ENCODE data around the gene ERBB4.
"Not testable (repeated sequence)": the region's sequence is repeated elsewhere in the genome, so short reads cannot be mapped to it uniquely, and the experiment has no call there.

ERBB4 gene

DNA sequence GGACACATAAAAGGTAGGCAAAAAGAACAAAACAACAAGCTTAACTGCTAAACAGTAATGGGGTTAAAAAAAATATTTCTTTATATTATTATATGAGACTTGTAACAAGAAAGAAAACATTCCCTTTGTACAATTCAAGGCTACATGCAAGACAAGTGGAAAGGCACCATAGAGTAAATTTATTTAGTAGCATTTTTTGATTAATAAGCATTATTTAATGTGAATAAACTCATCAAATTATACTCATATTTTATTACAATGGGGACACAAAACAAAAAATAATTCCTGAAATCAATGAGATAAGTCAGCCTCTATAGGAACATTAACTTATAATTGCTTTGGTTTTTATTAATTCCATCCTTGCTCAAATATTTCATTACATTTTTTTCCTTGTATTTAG lies 809.2 kb downstream of the ERBB4 start:
- no peak for TF ChIP-seq CTCF (conservative IDR thresholded peaks at IDR 0.05)
- no peak overlapping the region for H3K27ac ChIP-seq

DNA sequence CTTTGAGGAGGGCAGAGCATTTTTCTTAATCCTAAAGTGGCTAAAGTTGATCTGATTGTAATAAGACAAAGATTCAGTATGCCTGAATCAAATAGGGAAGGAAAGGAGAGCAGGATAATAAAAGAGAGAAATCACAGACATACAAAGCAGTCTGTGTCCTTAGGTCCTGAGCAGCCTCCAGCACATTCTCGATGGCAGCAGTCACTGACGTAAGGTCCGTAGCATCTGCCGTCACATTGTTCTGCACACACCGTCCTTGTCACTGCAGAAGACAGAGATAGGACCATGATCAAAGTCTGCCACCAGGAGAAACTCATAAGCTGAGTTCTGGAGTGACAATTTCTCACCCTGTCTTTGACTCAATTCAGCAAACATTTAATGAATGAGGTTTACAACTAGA lies 813.7 kb downstream of the ERBB4 start:
- no peak for TF ChIP-seq CTCF (conservative IDR thresholded peaks at IDR 0.05)
- no peak overlapping the region for H3K27ac ChIP-seq

DNA sequence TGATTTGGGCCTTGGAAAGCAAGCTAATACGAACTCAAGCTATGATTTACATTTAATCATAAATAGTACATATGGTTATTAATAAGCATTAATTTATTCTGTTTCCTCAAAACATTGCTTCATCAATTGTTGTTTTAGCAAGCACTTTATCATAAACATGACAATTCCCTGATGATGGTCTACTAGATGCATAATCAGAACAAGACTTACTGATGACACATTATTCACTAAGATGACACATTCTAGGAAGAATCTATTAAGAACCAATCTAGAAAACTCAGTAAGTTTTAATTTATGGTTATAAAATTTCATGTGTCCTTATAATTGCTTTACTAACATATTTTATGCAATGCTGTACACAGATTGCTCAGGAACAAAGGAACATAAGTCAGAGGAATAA lies 815.2 kb downstream of the ERBB4 start:
- H3K27ac ChIP-seq: no peak overlapping the region
- no peak for TF ChIP-seq CTCF (conservative IDR thresholded peaks at IDR 0.05)

DNA sequence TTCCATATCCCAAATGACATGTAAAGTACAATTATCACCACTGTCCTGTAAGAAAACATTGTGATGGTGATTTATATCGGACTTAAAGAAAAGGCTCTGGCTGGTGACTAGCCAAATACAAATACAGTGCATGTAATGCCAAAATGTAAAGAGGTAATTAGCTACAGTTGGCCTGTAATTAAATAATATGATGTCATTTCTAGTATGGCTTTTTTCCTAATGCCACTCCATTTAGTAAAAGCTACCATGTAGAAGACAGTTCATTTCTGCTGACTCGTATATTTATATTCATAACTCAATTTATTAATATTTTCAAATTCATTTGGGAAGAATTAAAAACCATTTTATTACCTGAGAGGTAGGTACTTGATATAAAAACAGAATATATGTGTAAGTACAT lies 815.7 kb downstream of the ERBB4 start:
- no peak for TF ChIP-seq CTCF (conservative IDR thresholded peaks at IDR 0.05)
- H3K27ac ChIP-seq: no peak overlapping the region

DNA sequence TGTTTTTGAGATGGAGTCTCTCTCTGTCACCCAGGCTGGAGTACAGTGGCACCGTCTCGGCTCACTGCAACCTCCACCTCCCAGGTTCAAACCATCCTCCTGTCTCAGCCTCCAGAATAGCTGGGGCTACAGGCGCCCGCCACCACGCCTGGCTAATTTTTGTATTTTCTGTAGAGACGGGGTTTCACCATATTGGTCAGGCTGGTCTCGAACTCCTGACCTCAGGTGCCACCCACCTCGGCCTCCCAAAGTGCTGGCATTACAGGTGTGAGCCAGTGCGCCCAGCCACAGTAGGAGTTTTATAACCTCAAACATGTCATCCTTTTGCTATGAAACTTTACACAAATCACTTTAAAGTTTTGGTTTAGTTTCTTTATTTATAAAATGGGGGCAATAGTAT lies 816.7 kb downstream of the ERBB4 start:
- not testable (repeated sequence) for H3K27ac ChIP-seq

DNA sequence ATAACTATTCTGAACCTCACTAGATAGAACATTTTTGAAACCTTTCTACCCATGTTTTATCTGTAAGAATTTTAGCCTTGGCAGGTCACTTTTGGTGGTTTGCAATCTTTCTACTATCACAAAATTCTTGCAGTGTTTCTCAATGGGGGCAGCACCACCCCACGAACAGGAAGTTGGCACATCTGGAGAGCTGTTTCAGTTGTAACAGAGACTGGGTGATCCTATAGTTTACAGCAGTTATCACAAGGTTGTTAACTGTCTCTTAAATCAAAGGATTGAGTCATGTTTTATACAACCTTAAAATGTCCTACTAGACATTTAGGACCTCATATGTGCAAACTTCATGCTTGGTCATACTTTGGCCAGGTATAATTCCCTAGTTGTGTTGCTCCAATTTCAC lies 829.2 kb downstream of the ERBB4 start:
- H3K27ac ChIP-seq: no peak overlapping the region
- TF ChIP-seq CTCF (conservative IDR thresholded peaks at IDR 0.05): no peak

DNA sequence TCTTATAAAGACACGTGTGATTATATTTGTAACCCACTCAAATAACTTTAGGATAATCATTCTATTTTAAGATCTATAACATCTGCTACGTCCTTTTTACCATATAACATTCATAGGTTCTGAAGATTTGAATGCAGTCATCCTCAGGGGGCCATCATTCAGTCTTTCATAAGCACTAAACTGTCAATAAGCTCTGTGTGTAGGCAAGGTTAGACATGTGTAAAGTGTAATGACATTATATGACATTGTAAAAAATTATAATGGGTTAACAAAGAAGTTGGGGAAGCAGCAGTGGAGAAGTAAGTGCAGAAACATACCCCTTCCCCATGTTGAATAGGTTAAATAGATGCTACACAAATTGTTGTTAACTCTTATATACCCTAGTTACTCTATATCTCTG lies 845.9 kb downstream of the ERBB4 start:
- no peak for TF ChIP-seq CTCF (conservative IDR thresholded peaks at IDR 0.05)
- H3K27ac ChIP-seq: no peak overlapping the region

- TF ChIP-seq CTCF (conservative IDR thresholded peaks at IDR 0.05): no peak
- H3K27ac ChIP-seq: no peak overlapping the region
Observed at GRCh38 chr2:211690736-211691135, 847.9 kb downstream of the ERBB4 start.

All from VCaP (cell line).